Measurements from ENCODE around the gene TMEM59L.

TMEM59L gene

DNA sequence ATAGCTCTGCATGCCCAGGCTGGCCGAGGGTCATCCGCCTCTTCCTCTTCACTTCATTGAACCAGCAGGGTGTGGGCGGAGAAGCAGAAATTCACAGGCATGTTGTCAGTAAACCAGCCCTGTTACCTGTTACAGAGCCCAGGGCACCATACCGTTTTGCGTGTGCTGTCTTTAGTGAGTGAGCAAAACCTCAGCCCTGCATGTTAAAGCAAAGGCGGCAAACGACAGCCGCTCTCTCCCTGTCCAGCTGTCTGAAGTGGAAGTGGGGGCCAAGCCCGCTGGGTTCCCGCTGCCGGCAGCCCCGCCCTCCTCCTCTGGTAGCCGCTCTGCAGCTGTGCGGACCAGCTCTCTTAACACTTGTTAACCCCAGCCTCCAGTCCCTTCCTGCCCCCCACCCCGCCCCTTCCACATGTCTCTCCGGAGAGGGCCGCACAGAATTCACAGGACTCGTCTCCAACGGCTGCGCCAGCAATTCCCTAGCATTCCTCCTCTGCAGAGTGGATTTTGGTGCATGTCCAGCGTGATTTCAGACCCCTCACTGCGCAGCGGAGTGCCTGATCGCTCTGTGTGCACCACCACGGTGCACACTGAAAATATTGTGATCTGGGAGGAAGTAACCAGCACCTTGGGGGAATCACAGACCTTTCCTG, 36.8 kb downstream of the TMEM59L start:
- TF ChIP-seq GATA2 (IDR thresholded peaks at IDR 0.05; ENCODE audit: low read depth, low read length) (no peak), GATA3 (IDR thresholded peaks at IDR 0.05; ENCODE audit: low read depth, low read length) (no peak)

DNA sequence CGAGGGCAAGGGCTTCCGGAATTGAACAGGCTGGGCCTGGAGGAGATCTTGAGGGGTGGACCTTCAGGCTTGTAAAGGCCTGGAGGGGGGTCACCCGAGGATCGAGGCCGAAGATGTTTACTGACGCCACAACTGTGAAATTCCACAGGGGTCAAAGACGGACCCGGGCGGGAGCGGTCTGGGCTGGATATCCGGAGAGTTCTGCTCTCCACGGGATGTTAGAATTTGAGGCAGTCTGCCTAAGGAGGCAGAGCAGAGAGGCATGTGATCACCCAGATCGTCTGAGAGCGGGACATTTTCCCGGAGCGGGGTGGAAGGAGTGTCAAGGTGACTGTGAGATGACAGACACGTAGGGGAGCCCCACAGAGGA, 37.3 kb downstream of the TMEM59L start:
- TF ChIP-seq GATA2 (IDR thresholded peaks at IDR 0.05; ENCODE audit: low read depth, low read length) (no peak), GATA3 (IDR thresholded peaks at IDR 0.05; ENCODE audit: low read depth, low read length) (no peak)

- TF ChIP-seq GATA3 (IDR thresholded peaks at IDR 0.05; ENCODE audit: low read depth, low read length) (no peak), GATA2 (IDR thresholded peaks at IDR 0.05; ENCODE audit: low read depth, low read length) (no peak)
These were observed 37.9 kb downstream of the TMEM59L start for GRCh38 chr19:18650468-18651041.

DNA sequence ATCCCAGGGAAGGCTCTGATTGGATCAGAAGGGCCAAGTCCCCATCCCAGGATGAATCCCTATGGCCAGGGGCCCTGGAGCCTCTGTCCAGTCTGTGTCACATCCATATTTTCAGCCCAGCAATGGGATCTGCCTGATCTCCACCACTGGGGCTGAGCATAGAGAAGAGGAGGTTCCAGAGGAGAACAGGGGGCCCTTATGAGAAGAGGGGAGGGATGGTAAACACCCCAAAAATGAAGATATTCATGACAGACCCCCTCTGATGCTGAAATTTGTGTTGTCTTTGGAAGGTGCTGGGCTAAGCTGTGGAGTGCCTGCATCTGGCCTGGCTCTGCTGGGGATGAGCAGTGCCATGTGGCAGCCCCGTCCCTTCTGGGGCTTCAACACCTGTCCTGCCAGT, 38.6 kb downstream of the TMEM59L start:
- TF ChIP-seq GATA2 (IDR thresholded peaks at IDR 0.05; ENCODE audit: low read depth, low read length) = no peak
- no peak for TF ChIP-seq GATA3 (IDR thresholded peaks at IDR 0.05; ENCODE audit: low read depth, low read length)

DNA sequence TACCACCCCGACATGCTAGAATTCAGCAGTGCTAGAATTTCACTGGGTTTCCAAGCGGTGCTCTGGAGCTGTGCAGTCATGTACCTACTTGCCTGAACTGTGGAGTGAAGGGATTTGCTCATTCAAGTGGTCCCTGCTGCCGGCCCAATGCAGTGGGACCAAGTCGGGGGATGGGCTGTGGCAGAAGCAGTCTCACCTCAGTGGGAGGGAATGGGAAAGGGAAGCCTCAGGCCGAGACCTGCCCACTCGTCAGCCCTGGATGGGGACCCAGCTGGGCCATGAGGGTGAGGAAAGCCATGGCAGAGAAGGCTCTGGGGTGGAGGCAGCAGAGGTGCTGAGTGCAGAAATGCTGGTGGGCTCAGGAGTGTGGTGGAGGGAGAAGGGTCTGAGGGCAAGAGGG, 39.1 kb downstream of the TMEM59L start:
- no peak for TF ChIP-seq GATA3 (IDR thresholded peaks at IDR 0.05; ENCODE audit: low read depth, low read length)
- TF ChIP-seq GATA2 (IDR thresholded peaks at IDR 0.05; ENCODE audit: low read depth, low read length) = no peak

DNA sequence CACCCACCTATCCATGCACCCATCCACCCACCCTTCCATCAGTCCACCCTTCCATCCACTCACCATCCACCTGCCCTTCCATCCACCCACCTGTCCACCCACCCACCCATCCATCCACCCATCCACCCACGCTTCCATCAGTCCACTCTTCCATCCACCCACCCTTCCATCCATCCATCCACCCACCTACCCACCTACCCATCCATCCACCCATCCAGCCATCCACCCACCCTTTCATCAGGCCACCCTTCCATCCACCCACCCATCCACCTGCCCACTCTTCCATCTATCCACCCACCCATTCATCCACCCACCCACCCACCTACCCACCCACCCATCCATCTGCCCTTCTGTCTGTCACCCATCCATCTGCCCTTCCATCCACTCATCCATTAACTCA, 41.2 kb downstream of the TMEM59L start:
- TF ChIP-seq GATA2 (IDR thresholded peaks at IDR 0.05; ENCODE audit: low read depth, low read length) (no peak), GATA3 (IDR thresholded peaks at IDR 0.05; ENCODE audit: low read depth, low read length) (no peak)

DNA sequence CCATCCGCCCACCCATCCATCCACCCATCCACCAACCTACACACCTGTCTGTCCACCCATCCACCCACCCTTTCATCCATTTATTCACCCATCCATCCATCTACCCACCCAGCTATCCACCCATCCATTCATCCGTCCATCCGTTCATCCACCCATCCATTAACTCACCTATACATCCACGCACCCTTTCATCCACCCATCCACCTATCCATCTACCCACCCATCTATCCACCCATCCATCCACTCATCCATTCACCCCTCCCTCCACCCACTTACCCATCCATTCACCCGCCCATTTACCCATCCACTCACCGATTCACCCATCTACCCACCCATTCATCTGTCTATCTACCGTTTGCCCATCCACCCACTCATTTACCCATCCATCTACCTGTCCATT, 41.8 kb downstream of the TMEM59L start:
- TF ChIP-seq GATA2 (IDR thresholded peaks at IDR 0.05; ENCODE audit: low read depth, low read length) (no peak), GATA3 (IDR thresholded peaks at IDR 0.05; ENCODE audit: low read depth, low read length) (no peak)

DNA sequence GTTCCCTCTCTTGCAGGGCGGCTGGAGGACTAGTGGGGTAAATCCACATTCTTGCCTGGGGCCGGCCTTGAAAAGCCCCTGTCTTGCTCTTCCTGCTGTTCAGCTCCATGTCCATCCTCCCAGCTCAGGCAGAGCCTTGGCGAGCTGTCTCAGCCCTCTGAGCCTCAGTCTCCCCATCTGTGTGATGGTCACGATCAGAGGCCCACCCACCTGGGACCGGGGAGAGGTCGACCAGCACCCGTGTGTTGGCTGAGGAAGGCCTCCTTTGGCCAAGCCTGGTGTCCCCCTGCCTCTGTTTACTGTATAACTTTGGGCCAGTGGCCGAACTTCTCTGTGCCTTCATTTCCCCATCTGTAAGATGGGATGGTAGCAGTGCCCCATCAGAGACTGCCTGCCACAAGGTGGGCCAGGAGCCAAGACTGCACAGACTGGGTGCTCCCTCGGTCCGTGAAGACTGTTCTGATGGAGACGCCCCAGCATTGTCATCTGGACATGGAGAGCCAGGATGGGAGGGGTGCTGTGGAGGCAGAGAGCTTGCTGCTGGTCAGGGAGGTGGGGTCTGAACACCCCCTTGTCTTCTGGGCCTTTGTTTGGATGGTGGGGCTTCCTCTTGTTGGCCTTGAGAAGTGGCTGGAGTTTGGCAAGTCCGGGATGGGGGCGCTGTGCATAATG, 42.6 kb downstream of the TMEM59L start:
- TF ChIP-seq GATA3 (IDR thresholded peaks at IDR 0.05; ENCODE audit: low read depth, low read length) = no peak

- TF ChIP-seq GATA3 (IDR thresholded peaks at IDR 0.05; ENCODE audit: low read depth, low read length) (no peak), GATA2 (IDR thresholded peaks at IDR 0.05; ENCODE audit: low read depth, low read length) (no peak)
These were observed 43.8 kb downstream of the TMEM59L start for GRCh38 chr19:18656337-18657086.

DNA sequence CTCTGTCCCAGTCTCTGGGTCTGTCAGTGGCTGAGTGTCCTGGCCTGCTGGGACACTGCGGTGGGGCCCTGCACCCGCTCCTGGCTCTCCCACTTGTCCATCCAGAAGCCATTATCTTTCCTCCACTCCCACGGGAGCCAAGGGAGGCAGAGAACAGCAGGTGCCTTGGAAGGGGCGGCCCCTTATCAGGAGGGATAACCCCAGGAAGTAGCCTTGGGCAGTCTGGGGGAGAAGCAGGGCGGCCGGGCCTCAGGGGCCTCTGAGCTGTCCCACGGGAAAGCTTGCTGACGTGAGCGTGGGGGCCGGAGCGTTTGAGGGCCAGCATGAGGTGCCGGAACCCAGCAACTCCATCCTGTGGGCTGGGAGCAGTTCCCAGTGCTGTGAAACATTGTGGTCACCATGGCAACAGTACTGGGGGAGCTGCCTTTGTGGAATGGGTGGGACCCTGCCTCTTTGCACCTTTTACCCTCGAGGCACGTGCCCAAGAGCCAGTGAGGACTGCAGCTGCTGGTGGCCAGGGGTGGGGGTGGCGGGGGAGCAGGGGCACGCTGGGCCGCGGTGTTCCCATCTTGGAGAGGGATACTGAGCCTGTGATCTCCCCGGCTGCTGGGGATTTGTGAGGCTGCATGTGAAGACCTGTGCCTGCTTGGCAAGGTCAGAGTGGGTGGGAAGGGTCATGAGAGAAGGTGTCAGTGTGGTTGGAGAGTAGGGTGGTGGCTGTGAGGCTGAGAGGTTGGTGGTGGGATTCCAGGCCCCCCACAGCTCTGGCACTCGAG, 45.1 kb downstream of the TMEM59L start:
- TF ChIP-seq GATA3 (IDR thresholded peaks at IDR 0.05; ENCODE audit: low read depth, low read length) = no peak
- TF ChIP-seq GATA2 (IDR thresholded peaks at IDR 0.05; ENCODE audit: low read depth, low read length) = no peak

DNA sequence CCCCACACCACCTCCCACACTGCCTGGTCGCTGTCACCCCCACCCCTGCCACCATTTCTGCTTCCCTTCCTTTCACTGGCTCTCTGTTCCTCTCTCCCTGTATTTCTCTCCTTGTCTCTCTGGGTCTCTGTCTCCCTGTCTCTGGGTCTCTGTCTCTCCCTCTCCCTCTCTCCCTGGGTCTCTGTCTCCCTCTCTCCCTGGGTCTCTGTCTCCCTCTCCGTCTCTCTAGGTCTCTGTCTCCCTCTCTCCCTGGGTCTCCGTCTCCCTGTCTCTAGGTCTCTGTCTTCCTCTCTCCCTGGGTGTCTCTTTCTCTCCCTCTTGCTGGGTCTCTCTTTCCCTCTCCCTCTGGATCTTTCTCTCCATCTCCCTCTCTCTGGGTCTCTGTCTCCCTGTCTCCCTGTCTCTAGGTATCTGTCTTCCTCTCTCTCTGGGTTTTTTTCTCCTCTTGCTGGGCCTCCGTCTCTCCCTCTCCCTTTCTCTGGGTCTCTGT, 45.7 kb downstream of the TMEM59L start:
- TF ChIP-seq GATA3 (IDR thresholded peaks at IDR 0.05; ENCODE audit: low read depth, low read length) = no peak
- TF ChIP-seq GATA2 (IDR thresholded peaks at IDR 0.05; ENCODE audit: low read depth, low read length) = no peak

- TF ChIP-seq GATA2 (IDR thresholded peaks at IDR 0.05; ENCODE audit: low read depth, low read length) (no peak), GATA3 (IDR thresholded peaks at IDR 0.05; ENCODE audit: low read depth, low read length) (no peak)
These were observed 46.8 kb downstream of the TMEM59L start for GRCh38 chr19:18659281-18660050.
